GM12878 (cell line): ENCODE results near the gene IKZF1. TPM values are rescaled to one million over a fixed set of nuclear protein-coding genes. Genes with fewer than 3 reads are reported as not detected.

Experiments used
- ATF7 ChIP-seq: fragments of 450-650 bp; IDR thresholded peaks from 2 replicates; pipeline ENCODE4 v1.6.1; 2016; ENCODE audit warnings: low read depth, mild to moderate bottlenecking
- BHLHE40 ChIP-seq, 2 experiments: fragments of 450-650 bp in 1 of 2; IDR thresholded peaks; 2 replicates each; pipeline ENCODE4 v1.6.1; 2011 to 2017; ENCODE audit warnings: low read depth in 2 of 2, borderline replicate concordance in 1 of 2, improper control_type of control experiment in 1 of 2, low read length in 1 of 2, mild to moderate bottlenecking in 1 of 2
- CHD1 ChIP-seq: IDR thresholded peaks from 2 replicates; pipeline ENCODE4 v1.6.1; 2012; ENCODE audit warnings: low read depth, low read length, improper control_type of control experiment
- CHD4 ChIP-seq: fragments of 200-600 bp; sonication (generic); IDR thresholded peaks from 2 replicates; pipeline ENCODE4 v1.6.1; 2016; ENCODE audit warnings: mild to moderate bottlenecking
- CREM ChIP-seq: IDR thresholded peaks from 2 replicates; pipeline ENCODE4 v1.6.1; 2014; ENCODE audit warnings: antibody characterized with exemption, low read depth
- HCFC1 ChIP-seq: fragments of 150-350 bp; IDR thresholded peaks from 2 replicates; pipeline ENCODE4 v1.6.1; 2014; ENCODE audit warnings: low read length
- IKZF2 ChIP-seq, 2 experiments: fragments of 450-650 bp; IDR thresholded peaks; 2 replicates each; pipeline ENCODE4 v1.6.1; 2017; ENCODE audit warnings: mild to moderate bottlenecking in 2 of 2, moderate library complexity in 2 of 2
- MYB ChIP-seq: fragments of 150-350 bp; IDR thresholded peaks from 2 replicates; pipeline ENCODE4 v1.6.1; 2014; ENCODE audit warnings: mild to moderate bottlenecking, low read depth, low read length, borderline replicate concordance
- NFYB ChIP-seq: IDR thresholded peaks from 2 replicates; pipeline ENCODE4 v1.6.1; 2011; ENCODE audit warnings: low read depth, mild to moderate bottlenecking, low read length, improper control_type of control experiment, moderate library complexity; ENCODE audit not compliant: insufficient read depth
- NR2F1 ChIP-seq: fragments of 450-650 bp; conservative IDR thresholded peaks from 2 replicates; pipeline ENCODE4 v1.6.1; 2017; ENCODE audit warnings: mild to moderate bottlenecking
- PML ChIP-seq: IDR thresholded peaks from 2 replicates; pipeline ENCODE4 v1.6.1; 2012; ENCODE audit warnings: low read length, inconsistent platforms
- RFX5 ChIP-seq: IDR thresholded peaks from 2 replicates; pipeline ENCODE4 v1.6.1; 2011; ENCODE audit warnings: low read depth, low read length, improper control_type of control experiment
- RUNX3 ChIP-seq: IDR thresholded peaks from 2 replicates; pipeline ENCODE4 v1.6.1; 2012; ENCODE audit warnings: low read length, inconsistent platforms
- SP1 ChIP-seq: IDR thresholded peaks from one replicate; pipeline ENCODE4 v1.6.1; 2011; ENCODE audit warnings: low read depth, low read length
- WRNIP1 ChIP-seq: IDR thresholded peaks from 2 replicates; pipeline ENCODE4 v1.6.1; 2011; ENCODE audit warnings: low read depth, low read length, improper control_type of control experiment, borderline replicate concordance
- ZNF217 ChIP-seq: fragments of 450-650 bp; IDR thresholded peaks from 2 replicates; pipeline ENCODE4 v1.6.1; 2017; ENCODE audit warnings: antibody characterized with exemption, mild to moderate bottlenecking
- polyA plus RNA-seq, 11 experiments: library from polyadenylated mRNA; depleted of rRNA in 4 of 11; unstranded in 6 of 11; stranded (reverse) in 5 of 11; fragments of >200 nt; fragmentation: Nextera tagmentation in 4 of 11; fragmentation: Illumina TruSeq in 1 of 11; extraction: Ambion mirVana in 4 of 11; extraction: Trizol in 1 of 11; gene quantifications; 1 replicate in 1 of 11; 2 replicates in 10 of 11; pipeline versions ENCODE4 v1.2.1 to v1.2.3, GENCODE V29; 2011 to 2016; ENCODE audit warnings: inconsistent platforms in 2 of 11, missing spikeins in 2 of 11, low read depth in 1 of 11
- total RNA-seq, 4 experiments: library from RNA; depleted of rRNA in 3 of 4; stranded (reverse); fragments of >200 nt in 3 of 4; fragmentation: Illumina TruSeq in 1 of 4; extraction: Trizol in 1 of 4; gene quantifications; 2 replicates each; pipeline versions ENCODE4 v1.2.1 to v1.2.3, GENCODE V29; 2013 to 2021
- TF ChIP-seq, protein P1 (sequence below): IDR thresholded peaks from 2 replicates; pipeline ENCODE4 v1.6.1; 2012; ENCODE audit warnings: low read depth, low read length, improper control_type of control experiment
- TF ChIP-seq, protein P2 (sequence below): fragments of 450-650 bp; IDR thresholded peaks from 2 replicates; pipeline ENCODE4 v1.6.1; 2016; ENCODE audit warnings: mild to moderate bottlenecking
- TF ChIP-seq, protein P3 (sequence below): fragments of 450-650 bp; IDR thresholded peaks from 2 replicates; pipeline ENCODE4 v1.6.1; 2018; ENCODE audit warnings: mild to moderate bottlenecking, low read depth, moderate library complexity; ENCODE audit not compliant: partially characterized antibody
- TF ChIP-seq, protein P4 (sequence below): fragments of 450-650 bp; IDR thresholded peaks from 2 replicates; pipeline ENCODE4 v1.6.1; 2016; ENCODE audit warnings: mild to moderate bottlenecking, moderate library complexity, borderline replicate concordance
- TF ChIP-seq, protein P5 (sequence below): fragments of 450-650 bp; IDR thresholded peaks from 2 replicates; pipeline ENCODE4 v1.6.1; 2017; ENCODE audit warnings: low read depth, mild to moderate bottlenecking, moderate library complexity

IKZF1 gene
- total and polyA plus RNA-seq, 10 of the 15 experiments (the other 5 are each of a cell fraction or from before 2014, with no cell fraction given) = 27.2 to 125 (median 71.6) TPM

DNA sequence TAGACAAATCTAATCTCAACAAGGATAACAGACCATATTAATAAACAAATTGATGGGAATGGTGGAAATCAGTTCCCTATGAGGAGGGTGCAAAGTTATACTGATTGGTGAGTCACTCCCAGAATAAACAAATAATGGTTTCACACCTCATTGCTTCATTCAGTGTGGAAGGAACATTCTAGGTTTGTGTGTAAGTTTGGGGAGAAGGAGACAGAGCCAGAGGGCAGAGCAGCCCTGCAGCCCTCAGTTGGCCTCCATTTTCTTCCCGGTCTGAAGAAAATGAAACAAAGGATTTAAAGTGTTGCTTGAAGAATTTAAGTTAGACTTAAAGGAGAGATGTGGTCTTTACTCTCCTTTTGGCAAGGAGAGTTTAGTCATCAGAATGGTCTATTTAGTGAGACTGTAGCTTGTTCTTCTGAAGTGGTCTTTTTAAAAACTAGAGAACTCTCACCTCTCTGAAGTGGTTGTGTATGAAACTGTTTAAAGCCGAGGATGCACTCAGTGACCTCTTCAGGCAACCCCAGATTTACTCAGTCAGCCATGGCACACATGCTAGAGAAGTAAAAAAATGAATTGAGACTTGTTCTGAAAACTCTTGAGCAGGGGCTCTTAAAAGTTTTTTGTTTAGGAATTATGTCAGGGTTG, 27.2 kb downstream of the IKZF1 start (continued):
- TF ChIP-seq, protein P1, sequence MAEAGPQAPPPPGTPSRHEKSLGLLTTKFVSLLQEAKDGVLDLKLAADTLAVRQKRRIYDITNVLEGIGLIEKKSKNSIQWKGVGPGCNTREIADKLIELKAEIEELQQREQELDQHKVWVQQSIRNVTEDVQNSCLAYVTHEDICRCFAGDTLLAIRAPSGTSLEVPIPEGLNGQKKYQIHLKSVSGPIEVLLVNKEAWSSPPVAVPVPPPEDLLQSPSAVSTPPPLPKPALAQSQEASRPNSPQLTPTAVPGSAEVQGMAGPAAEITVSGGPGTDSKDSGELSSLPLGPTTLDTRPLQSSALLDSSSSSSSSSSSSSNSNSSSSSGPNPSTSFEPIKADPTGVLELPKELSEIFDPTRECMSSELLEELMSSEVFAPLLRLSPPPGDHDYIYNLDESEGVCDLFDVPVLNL = no peak
- TF ChIP-seq, protein P2, sequence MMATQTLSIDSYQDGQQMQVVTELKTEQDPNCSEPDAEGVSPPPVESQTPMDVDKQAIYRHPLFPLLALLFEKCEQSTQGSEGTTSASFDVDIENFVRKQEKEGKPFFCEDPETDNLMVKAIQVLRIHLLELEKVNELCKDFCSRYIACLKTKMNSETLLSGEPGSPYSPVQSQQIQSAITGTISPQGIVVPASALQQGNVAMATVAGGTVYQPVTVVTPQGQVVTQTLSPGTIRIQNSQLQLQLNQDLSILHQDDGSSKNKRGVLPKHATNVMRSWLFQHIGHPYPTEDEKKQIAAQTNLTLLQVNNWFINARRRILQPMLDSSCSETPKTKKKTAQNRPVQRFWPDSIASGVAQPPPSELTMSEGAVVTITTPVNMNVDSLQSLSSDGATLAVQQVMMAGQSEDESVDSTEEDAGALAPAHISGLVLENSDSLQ = no peak
- no peak for TF ChIP-seq RFX5
- peak; percentile 95 for TF ChIP-seq RUNX3
- peak; percentile 73 for TF ChIP-seq CREM
- TF ChIP-seq, protein P3, sequence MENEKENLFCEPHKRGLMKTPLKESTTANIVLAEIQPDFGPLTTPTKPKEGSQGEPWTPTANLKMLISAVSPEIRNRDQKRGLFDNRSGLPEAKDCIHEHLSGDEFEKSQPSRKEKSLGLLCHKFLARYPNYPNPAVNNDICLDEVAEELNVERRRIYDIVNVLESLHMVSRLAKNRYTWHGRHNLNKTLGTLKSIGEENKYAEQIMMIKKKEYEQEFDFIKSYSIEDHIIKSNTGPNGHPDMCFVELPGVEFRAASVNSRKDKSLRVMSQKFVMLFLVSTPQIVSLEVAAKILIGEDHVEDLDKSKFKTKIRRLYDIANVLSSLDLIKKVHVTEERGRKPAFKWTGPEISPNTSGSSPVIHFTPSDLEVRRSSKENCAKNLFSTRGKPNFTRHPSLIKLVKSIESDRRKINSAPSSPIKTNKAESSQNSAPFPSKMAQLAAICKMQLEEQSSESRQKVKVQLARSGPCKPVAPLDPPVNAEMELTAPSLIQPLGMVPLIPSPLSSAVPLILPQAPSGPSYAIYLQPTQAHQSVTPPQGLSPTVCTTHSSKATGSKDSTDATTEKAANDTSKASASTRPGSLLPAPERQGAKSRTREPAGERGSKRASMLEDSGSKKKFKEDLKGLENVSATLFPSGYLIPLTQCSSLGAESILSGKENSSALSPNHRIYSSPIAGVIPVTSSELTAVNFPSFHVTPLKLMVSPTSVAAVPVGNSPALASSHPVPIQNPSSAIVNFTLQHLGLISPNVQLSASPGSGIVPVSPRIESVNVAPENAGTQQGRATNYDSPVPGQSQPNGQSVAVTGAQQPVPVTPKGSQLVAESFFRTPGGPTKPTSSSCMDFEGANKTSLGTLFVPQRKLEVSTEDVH = no peak
- TF ChIP-seq SP1 = no peak
- peak; percentile 76; a peak in 3 of 4 replicates for TF ChIP-seq IKZF2 (IDR thresholded peaks at IDR 0.05)
- TF ChIP-seq ATF7 = peak; percentile 62
- no peak for TF ChIP-seq WRNIP1
- TF ChIP-seq, protein P4, sequence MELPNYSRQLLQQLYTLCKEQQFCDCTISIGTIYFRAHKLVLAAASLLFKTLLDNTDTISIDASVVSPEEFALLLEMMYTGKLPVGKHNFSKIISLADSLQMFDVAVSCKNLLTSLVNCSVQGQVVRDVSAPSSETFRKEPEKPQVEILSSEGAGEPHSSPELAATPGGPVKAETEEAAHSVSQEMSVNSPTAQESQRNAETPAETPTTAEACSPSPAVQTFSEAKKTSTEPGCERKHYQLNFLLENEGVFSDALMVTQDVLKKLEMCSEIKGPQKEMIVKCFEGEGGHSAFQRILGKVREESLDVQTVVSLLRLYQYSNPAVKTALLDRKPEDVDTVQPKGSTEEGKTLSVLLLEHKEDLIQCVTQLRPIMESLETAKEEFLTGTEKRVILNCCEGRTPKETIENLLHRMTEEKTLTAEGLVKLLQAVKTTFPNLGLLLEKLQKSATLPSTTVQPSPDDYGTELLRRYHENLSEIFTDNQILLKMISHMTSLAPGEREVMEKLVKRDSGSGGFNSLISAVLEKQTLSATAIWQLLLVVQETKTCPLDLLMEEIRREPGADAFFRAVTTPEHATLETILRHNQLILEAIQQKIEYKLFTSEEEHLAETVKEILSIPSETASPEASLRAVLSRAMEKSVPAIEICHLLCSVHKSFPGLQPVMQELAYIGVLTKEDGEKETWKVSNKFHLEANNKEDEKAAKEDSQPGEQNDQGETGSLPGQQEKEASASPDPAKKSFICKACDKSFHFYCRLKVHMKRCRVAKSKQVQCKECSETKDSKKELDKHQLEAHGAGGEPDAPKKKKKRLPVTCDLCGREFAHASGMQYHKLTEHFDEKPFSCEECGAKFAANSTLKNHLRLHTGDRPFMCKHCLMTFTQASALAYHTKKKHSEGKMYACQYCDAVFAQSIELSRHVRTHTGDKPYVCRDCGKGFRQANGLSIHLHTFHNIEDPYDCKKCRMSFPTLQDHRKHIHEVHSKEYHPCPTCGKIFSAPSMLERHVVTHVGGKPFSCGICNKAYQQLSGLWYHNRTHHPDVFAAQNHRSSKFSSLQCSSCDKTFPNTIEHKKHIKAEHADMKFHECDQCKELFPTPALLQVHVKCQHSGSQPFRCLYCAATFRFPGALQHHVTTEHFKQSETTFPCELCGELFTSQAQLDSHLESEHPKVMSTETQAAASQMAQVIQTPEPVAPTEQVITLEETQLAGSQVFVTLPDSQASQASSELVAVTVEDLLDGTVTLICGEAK = no peak
- TF ChIP-seq HCFC1 = no peak
- no peak for TF ChIP-seq NFYB
- peak; percentile 79 to 83 for TF ChIP-seq BHLHE40 (IDR thresholded peaks at IDR 0.05; ENCODE audit: borderline replicate concordance in 1 of 2, low read depth in 2 of 2, low read length in 1 of 2)
- no peak for TF ChIP-seq CHD1
- TF ChIP-seq NR2F1 = peak; percentile 94
- TF ChIP-seq, protein P5, sequence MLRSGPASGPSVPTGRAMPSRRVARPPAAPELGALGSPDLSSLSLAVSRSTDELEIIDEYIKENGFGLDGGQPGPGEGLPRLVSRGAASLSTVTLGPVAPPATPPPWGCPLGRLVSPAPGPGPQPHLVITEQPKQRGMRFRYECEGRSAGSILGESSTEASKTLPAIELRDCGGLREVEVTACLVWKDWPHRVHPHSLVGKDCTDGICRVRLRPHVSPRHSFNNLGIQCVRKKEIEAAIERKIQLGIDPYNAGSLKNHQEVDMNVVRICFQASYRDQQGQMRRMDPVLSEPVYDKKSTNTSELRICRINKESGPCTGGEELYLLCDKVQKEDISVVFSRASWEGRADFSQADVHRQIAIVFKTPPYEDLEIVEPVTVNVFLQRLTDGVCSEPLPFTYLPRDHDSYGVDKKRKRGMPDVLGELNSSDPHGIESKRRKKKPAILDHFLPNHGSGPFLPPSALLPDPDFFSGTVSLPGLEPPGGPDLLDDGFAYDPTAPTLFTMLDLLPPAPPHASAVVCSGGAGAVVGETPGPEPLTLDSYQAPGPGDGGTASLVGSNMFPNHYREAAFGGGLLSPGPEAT = peak; percentile 77; the same call in 1 of the 2 replicates
- peak; percentile 22; the same call in 1 of the 2 replicates for TF ChIP-seq PML
- TF ChIP-seq MYB = no peak
- no peak for TF ChIP-seq CHD4
- peak; percentile 18; the same call in 1 of the 2 replicates for TF ChIP-seq ZNF217
